Lower leg skin (tissue), 4 donors: Measurements from ENCODE around the gene ITGB8. TPM values are rescaled to one million over a fixed set of nuclear protein-coding genes. Genes with fewer than 3 reads are reported as not detected.

Experiments
- DNase-seq, 2 donors: peaks; one replicate each; pipeline ENCODE4 v3.0.0-alpha.2; 2019; ENCODE audit warnings: low spot score in 2 of 2
- H3K4me3 ChIP-seq: fragments of 200-600 bp; sonication (generic); 2 replicates; pipeline ENCODE4 v1.5.1; 2017; ENCODE audit warnings: mild to moderate bottlenecking, low read depth; ENCODE audit not compliant: poor library complexity, severe bottlenecking
- CTCF ChIP-seq, 3 donors: fragments of 450-650 bp; IDR thresholded peaks; one replicate each; pipeline ENCODE4 v1.5.1; 2016; ENCODE audit warnings: antibody characterized with exemption in 3 of 3, mild to moderate bottlenecking in 3 of 3, moderate library complexity in 2 of 3
- POLR2A ChIP-seq, 2 donors: fragments of 450-650 bp; IDR thresholded peaks; one replicate each; pipeline ENCODE4 v1.6.1; 2016 to 2017; ENCODE audit warnings: antibody characterized with exemption in 2 of 2, mild to moderate bottlenecking in 1 of 2, moderate library complexity in 1 of 2
- WGBS, 2 donors: methylation state at CpG; one replicate each; pipeline ENCODE4 v1.1.5; 2018; 5-methylcytosine and 5-hydroxymethylcytosine counted together
- intact Hi-C: fragments of 100-400 bp; cut with DNase I; formaldehyde crosslinking; loops from one replicate; pipeline ENCODE4 v1.15.0; 2023; ENCODE audit warnings: low total_unique reads
- total RNA-seq, 4 donors: library from RNA; depleted of rRNA; stranded (reverse); fragments of >200 nt; gene quantifications; one replicate each; pipeline ENCODE4 v1.1.0, GENCODE V29; 2016

The ITGB8 gene
- total RNA-seq, 4 donors from 2014 or later: 25.0 to 66.1 (median 48.9) TPM

- DNase-seq: no peak
- no peak for TF ChIP-seq POLR2A (IDR thresholded peaks at IDR 0.05)
- no peak for TF ChIP-seq CTCF (IDR thresholded peaks at IDR 0.05)
- 67 to 82% methylated on average over 8 of the region's 8 CpGs for WGBS, 2 donors
- no peak overlapping the region for H3K4me3 ChIP-seq
- intact Hi-C loops: no loop called here
These were observed 112.3 kb downstream of the ITGB8 start for GRCh38 chr7:20442951-20443350.

- H3K4me3 ChIP-seq: no peak overlapping the region
- intact Hi-C loops: no loop called here
- TF ChIP-seq POLR2A (IDR thresholded peaks at IDR 0.05) (no peak), CTCF (IDR thresholded peaks at IDR 0.05) (no peak)
- DNase-seq: no peak
- WGBS, 2 donors: 49 to 62% methylated on average over 2 of the region's 2 CpGs
These were observed 113.5 kb downstream of the ITGB8 start for GRCh38 chr7:20444030-20444800.

- 34 to 40% methylated on average over 2 of the region's 2 CpGs for WGBS, 2 donors
- no peak for TF ChIP-seq POLR2A (IDR thresholded peaks at IDR 0.05)
- no peak for TF ChIP-seq CTCF (IDR thresholded peaks at IDR 0.05)
- intact Hi-C loops: no loop called here
- no peak for DNase-seq
- no peak overlapping the region for H3K4me3 ChIP-seq
These were observed 116.4 kb downstream of the ITGB8 start for GRCh38 chr7:20447021-20447650.

GRCh38 chr7:20449176-20449575 lies 118.5 kb downstream of the ITGB8 start:
- 59 to 69% methylated on average over 3 of the region's 3 CpGs for WGBS, 2 donors
- no peak overlapping the region for H3K4me3 ChIP-seq
- intact Hi-C loops: no loop called here
- TF ChIP-seq POLR2A (IDR thresholded peaks at IDR 0.05) (no peak), CTCF (IDR thresholded peaks at IDR 0.05) (no peak)
- no peak for DNase-seq

- no peak overlapping the region for H3K4me3 ChIP-seq
- DNase-seq: no peak
- TF ChIP-seq POLR2A (IDR thresholded peaks at IDR 0.05) (no peak), CTCF (IDR thresholded peaks at IDR 0.05) (no peak)
- WGBS, 2 donors: 77 to 90% methylated on average over 2 of the region's 2 CpGs
- intact Hi-C loops: no loop called here
These were observed 119.8 kb downstream of the ITGB8 start for GRCh38 chr7:20450536-20450935.
